ENCODE data around the gene ERC2.

DNA sequence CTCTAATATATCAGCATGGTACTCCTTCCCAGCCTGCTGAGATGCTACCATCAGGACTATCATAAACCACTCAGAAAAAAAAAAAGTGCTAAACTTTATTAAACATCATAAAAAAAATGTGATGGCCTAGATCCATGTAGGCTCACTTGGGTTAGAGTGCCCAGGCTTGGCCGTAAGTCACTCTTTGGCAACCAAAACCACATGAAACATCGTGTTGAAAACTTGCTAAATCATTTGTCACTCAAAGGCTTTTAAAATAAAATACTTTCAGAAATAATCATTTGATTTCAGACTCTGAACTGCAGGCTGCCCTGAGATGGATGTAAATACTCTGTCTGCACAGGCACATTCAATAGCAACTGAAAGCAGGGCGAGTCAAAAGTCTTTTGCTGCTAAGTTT is 902.7 kb downstream of the ERC2 start:
- TF ChIP-seq GLIS3 (CRISPR knock-in tag; IDR thresholded peaks at IDR 0.05) (no peak), ZC3H10 (CRISPR knock-in tag; IDR thresholded peaks at IDR 0.05) (no peak), ARNTL (CRISPR knock-in tag; IDR thresholded peaks at IDR 0.05; ENCODE audit: borderline replicate concordance, low read depth) (no peak), ZFP3 (CRISPR knock-in tag; IDR thresholded peaks at IDR 0.05) (no peak), TSHZ2 (CRISPR knock-in tag; IDR thresholded peaks at IDR 0.05) (no peak), ZFP30 (CRISPR knock-in tag; IDR thresholded peaks at IDR 0.05) (no peak), OSR1 (CRISPR knock-in tag; IDR thresholded peaks at IDR 0.05) (no peak), BACH2 (CRISPR knock-in tag; IDR thresholded peaks at IDR 0.05; ENCODE audit: borderline replicate concordance) (no peak), ESRRG (CRISPR knock-in tag; IDR thresholded peaks at IDR 0.05) (no peak), ZNF70 (CRISPR knock-in tag; IDR thresholded peaks at IDR 0.05) (no peak)
- TF ChIP-seq, protein P1, sequence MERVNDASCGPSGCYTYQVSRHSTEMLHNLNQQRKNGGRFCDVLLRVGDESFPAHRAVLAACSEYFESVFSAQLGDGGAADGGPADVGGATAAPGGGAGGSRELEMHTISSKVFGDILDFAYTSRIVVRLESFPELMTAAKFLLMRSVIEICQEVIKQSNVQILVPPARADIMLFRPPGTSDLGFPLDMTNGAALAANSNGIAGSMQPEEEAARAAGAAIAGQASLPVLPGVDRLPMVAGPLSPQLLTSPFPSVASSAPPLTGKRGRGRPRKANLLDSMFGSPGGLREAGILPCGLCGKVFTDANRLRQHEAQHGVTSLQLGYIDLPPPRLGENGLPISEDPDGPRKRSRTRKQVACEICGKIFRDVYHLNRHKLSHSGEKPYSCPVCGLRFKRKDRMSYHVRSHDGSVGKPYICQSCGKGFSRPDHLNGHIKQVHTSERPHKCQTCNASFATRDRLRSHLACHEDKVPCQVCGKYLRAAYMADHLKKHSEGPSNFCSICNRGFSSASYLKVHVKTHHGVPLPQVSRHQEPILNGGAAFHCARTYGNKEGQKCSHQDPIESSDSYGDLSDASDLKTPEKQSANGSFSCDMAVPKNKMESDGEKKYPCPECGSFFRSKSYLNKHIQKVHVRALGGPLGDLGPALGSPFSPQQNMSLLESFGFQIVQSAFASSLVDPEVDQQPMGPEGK (CRISPR knock-in tag; IDR thresholded peaks at IDR 0.05; ENCODE audit: borderline replicate concordance), result no peak

All from SK-N-SH treated with all-trans-retinoic acid at 6 μM for 48 hours (cell line).